IMR-90 (cell line): ENCODE measurements around the gene NPTX1. TPM values are rescaled to one million over a fixed set of nuclear protein-coding genes. Genes with fewer than 3 reads are reported as not detected.

ENCODE experiments used
- ATAC-seq: fragments of 200-7000 bp; cut with Tn5 transposase; 2 replicates; pipeline ENCODE4 v1.9.1; 2020; ENCODE audit warnings: low read depth, mild to moderate bottlenecking, moderate library complexity
- BruUV-seq: library from RNA; stranded (reverse); fragments of 400-500 nt; replicated peaks from 2 replicates; lab custom pipeline; 2021; lab: Mats Ljungman, UMichigan
- CTCF ChIA-PET: fragments of 300-600 bp; formaldehyde crosslinking; extraction: SDS; loops from one replicate; lab custom pipeline; 2021; ENCODE audit warnings: antibody characterized with exemption; lab: Yijun Ruan, JAX
- POLR2A ChIA-PET: fragments of 300-600 bp; sonication (Branson Sonifier 250); formaldehyde crosslinking; loops from one replicate; lab custom pipeline; 2022; ENCODE audit warnings: antibody characterized with exemption; ENCODE audit not compliant: unreplicated experiment; lab: Charles Lee
- DNase-seq: peaks from one replicate; pipeline ENCODE4 v3.0.0; 2013
- H2AFZ ChIP-seq: replicated peaks from 2 replicates; pipeline ENCODE3; 2013; ENCODE audit warnings: low read length, mild to moderate bottlenecking; ENCODE audit not compliant: poor library complexity
- H2AK5ac ChIP-seq: 2 replicates; pipeline ENCODE4 v1.6.1; 2013; ENCODE audit warnings: low read depth, low read length, inconsistent platforms
- H2AK9ac ChIP-seq: replicated peaks from 2 replicates; pipeline ENCODE3; 2013; ENCODE audit warnings: mild to moderate bottlenecking, low read depth, low read length, moderate library complexity; ENCODE audit not compliant: poor library complexity
- H2BK120ac ChIP-seq: 2 replicates; pipeline ENCODE4 v1.6.1; 2013; ENCODE audit warnings: low read depth, low read length, inconsistent platforms
- H2BK15ac ChIP-seq: 3 replicates; pipeline ENCODE4 v1.6.1; 2013; ENCODE audit warnings: low read depth, low read length, inconsistent platforms
- H2BK20ac ChIP-seq: 2 replicates; pipeline ENCODE4 v1.6.1; 2013; ENCODE audit warnings: low read depth, mild to moderate bottlenecking, inconsistent platforms, low read length, moderate library complexity
- H2BK5ac ChIP-seq: 2 replicates; pipeline ENCODE4 v1.6.1; 2013; ENCODE audit warnings: mild to moderate bottlenecking, low read depth, low read length, inconsistent platforms; ENCODE audit not compliant: poor library complexity, severe bottlenecking
- H3K14ac ChIP-seq: replicated peaks from 2 replicates; pipeline ENCODE4 v1.6.1; 2013; ENCODE audit warnings: low read depth, low read length, inconsistent platforms
- H3K18ac ChIP-seq: 2 replicates; pipeline ENCODE4 v1.6.1; 2013; ENCODE audit warnings: low read depth, low read length, control low read depth
- H3K23ac ChIP-seq: 2 replicates; pipeline ENCODE4 v1.6.1; 2013; ENCODE audit warnings: low read depth, low read length, inconsistent platforms
- H3K27ac ChIP-seq: 2 replicates; pipeline ENCODE4 v1.5.1; 2013; ENCODE audit warnings: mild to moderate bottlenecking, control low read depth, low read length; ENCODE audit not compliant: insufficient read depth
- H3K27me3 ChIP-seq: 2 replicates; pipeline ENCODE4 v1.6.1; 2013; ENCODE audit warnings: low read length; ENCODE audit not compliant: control insufficient read depth, insufficient read depth
- H3K36me3 ChIP-seq: 2 replicates; pipeline ENCODE4 v1.6.1; 2013; ENCODE audit warnings: low read length, mixed read lengths; ENCODE audit not compliant: control insufficient read depth, insufficient read depth
- H3K4ac ChIP-seq: 2 replicates; pipeline ENCODE4 v1.6.1; 2013; ENCODE audit warnings: low read depth, low read length, inconsistent platforms
- H3K4me1 ChIP-seq: 2 replicates; pipeline ENCODE4 v1.6.1; 2013; ENCODE audit warnings: low read length, mixed read lengths; ENCODE audit not compliant: control insufficient read depth, insufficient read depth
- H3K4me2 ChIP-seq: 2 replicates; pipeline ENCODE4 v1.6.1; 2013; ENCODE audit warnings: low read depth, mild to moderate bottlenecking, control low read depth, low read length, moderate library complexity
- H3K4me3 ChIP-seq: 2 replicates; pipeline ENCODE4 v1.5.1; 2013; ENCODE audit warnings: low read depth, mild to moderate bottlenecking, control low read depth, low read length, moderate library complexity; ENCODE audit not compliant: insufficient read depth
- H3K56ac ChIP-seq: 2 replicates; pipeline ENCODE4 v1.6.1; 2013; ENCODE audit warnings: low read length, inconsistent platforms; ENCODE audit not compliant: insufficient read depth; ENCODE audit errors: extremely low read depth
- H3K79me1 ChIP-seq, 2 experiments: 2 replicates each; pipeline ENCODE4 v1.6.1; 2013; ENCODE audit warnings: low read length in 2 of 2, inconsistent platforms in 1 of 2, low read depth in 1 of 2
- H3K9ac ChIP-seq: 2 replicates; pipeline ENCODE4 v1.6.1; 2013; ENCODE audit warnings: low read depth, low read length, control low read depth
- H3K9me1 ChIP-seq: 2 replicates; pipeline ENCODE4 v1.6.1; 2013; ENCODE audit warnings: low read length, inconsistent platforms; ENCODE audit not compliant: insufficient read depth
- H3K9me3 ChIP-seq: 2 replicates; pipeline ENCODE4 v1.6.1; 2013; ENCODE audit warnings: low read length; ENCODE audit not compliant: control insufficient read depth, insufficient read depth
- H4K20me1 ChIP-seq: 2 replicates; pipeline ENCODE4 v1.6.1; 2013; ENCODE audit warnings: low read length, inconsistent platforms; ENCODE audit not compliant: insufficient read depth
- H4K5ac ChIP-seq: 2 replicates; pipeline ENCODE4 v1.6.1; 2013; ENCODE audit warnings: mild to moderate bottlenecking, low read depth, low read length, control low read depth
- H4K8ac ChIP-seq, 2 experiments: 2 replicates each; pipeline ENCODE4 v1.6.1; 2013; ENCODE audit warnings: low read depth in 2 of 2, low read length in 2 of 2, control low read depth in 1 of 2, inconsistent platforms in 1 of 2
- H4K91ac ChIP-seq: 2 replicates; pipeline ENCODE4 v1.6.1; 2013; ENCODE audit warnings: low read depth, low read length, inconsistent platforms; ENCODE audit not compliant: insufficient read depth
- BHLHE40 ChIP-seq: fragments of 150-350 bp; IDR thresholded peaks from 2 replicates; pipeline ENCODE4 v1.6.1; 2016; ENCODE audit warnings: mild to moderate bottlenecking, low read depth, low read length
- CEBPB ChIP-seq: IDR thresholded peaks from 2 replicates; pipeline ENCODE4 v1.6.1; 2012; ENCODE audit warnings: low read depth, low read length, improper control_type of control experiment
- CHD1 ChIP-seq: IDR thresholded peaks from 2 replicates; pipeline ENCODE4 v1.6.1; 2012; ENCODE audit warnings: low read depth, low read length, improper control_type of control experiment
- CTCF ChIP-seq: conservative IDR thresholded peaks from 2 replicates; pipeline ENCODE4 v1.5.1; 2012; ENCODE audit warnings: mild to moderate bottlenecking, low read depth, low read length, improper control_type of control experiment
- ELK1 ChIP-seq: fragments of 150-350 bp; IDR thresholded peaks from 2 replicates; pipeline ENCODE4 v1.6.1; 2016; ENCODE audit warnings: low read depth, mild to moderate bottlenecking, low read length, moderate library complexity, borderline replicate concordance
- FOS ChIP-seq: fragments of 150-350 bp; IDR thresholded peaks from 2 replicates; pipeline ENCODE4 v1.6.1; 2016; ENCODE audit warnings: low read depth, low read length
- MAFK ChIP-seq: IDR thresholded peaks from 2 replicates; pipeline ENCODE4 v1.6.1; 2012; ENCODE audit warnings: low read depth, low read length, improper control_type of control experiment
- MAZ ChIP-seq: IDR thresholded peaks from 2 replicates; pipeline ENCODE4 v1.6.1; 2012; ENCODE audit warnings: low read depth, mild to moderate bottlenecking, low read length, improper control_type of control experiment, moderate library complexity, borderline replicate concordance
- MXI1 ChIP-seq: IDR thresholded peaks from 2 replicates; pipeline ENCODE4 v1.6.1; 2012; ENCODE audit warnings: low read depth, mild to moderate bottlenecking, low read length, moderate library complexity, borderline replicate concordance
- NFE2L2 ChIP-seq: fragments of 150-350 bp; IDR thresholded peaks from 2 replicates; pipeline ENCODE4 v1.6.1; 2016; ENCODE audit warnings: low read depth, mild to moderate bottlenecking, low read length
- POLR2A ChIP-seq: IDR thresholded peaks from 2 replicates; pipeline ENCODE4 v1.6.1; 2012; ENCODE audit warnings: mild to moderate bottlenecking, low read depth, low read length
- RAD21 ChIP-seq: IDR thresholded peaks from 2 replicates; pipeline ENCODE4 v1.6.1; 2012; ENCODE audit warnings: low read length, improper control_type of control experiment
- RCOR1 ChIP-seq: IDR thresholded peaks from 2 replicates; pipeline ENCODE4 v1.6.1; 2012; ENCODE audit warnings: mild to moderate bottlenecking, low read length, improper control_type of control experiment; ENCODE audit not compliant: insufficient replicate concordance
- RFX5 ChIP-seq: IDR thresholded peaks from 2 replicates; pipeline ENCODE4 v1.8.0; 2012; ENCODE audit warnings: low read depth, mild to moderate bottlenecking, low read length, moderate library complexity
- SMC3 ChIP-seq: fragments of 150-350 bp; IDR thresholded peaks from 2 replicates; pipeline ENCODE4 v1.6.1; 2016; ENCODE audit warnings: low read depth, mild to moderate bottlenecking, antibody characterized with exemption, low read length, moderate library complexity
- USF2 ChIP-seq: fragments of 150-350 bp; IDR thresholded peaks from 2 replicates; pipeline ENCODE4 v1.6.1; 2017; ENCODE audit warnings: mild to moderate bottlenecking, antibody characterized with exemption, low read length, low read depth
- WGBS, 2 experiments: methylation state at CpG; one replicate each; pipeline versions ENCODE4 v1.1.5 to v1.1.7; 2013; ENCODE audit warnings: missing lambda C conversion rate in 2 of 2; ENCODE audit not compliant: insufficient read length in 1 of 2; ENCODE audit errors: extremely low coverage in 2 of 2; 5-methylcytosine and 5-hydroxymethylcytosine counted together
- dilution Hi-C: fragments of 300-500 bp; cut with HindIII; formaldehyde crosslinking; loops from one replicate; pipeline ENCODE4 v1.14.3; 2018; ENCODE audit warnings: low sequenced_read_pairs; ENCODE audit not compliant: unreplicated experiment
- in situ Hi-C: fragments of 300-500 bp; cut with MboI; formaldehyde crosslinking; loops from 3 replicates; pipeline ENCODE4 v1.14.3; 2019; ENCODE audit warnings: low sequenced_read_pairs, inconsistent platforms, mixed read lengths
- intact Hi-C: fragments of 100-400 bp; cut with micrococcal nuclease; formaldehyde crosslinking; loops from 2 replicates; pipeline ENCODE4 v1.10.0; 2022
- polyA plus RNA-seq, 3 experiments: library from polyadenylated mRNA; depleted of rRNA; stranded (reverse); fragments of >200 nt; gene quantifications; 2 replicates each; pipeline ENCODE4 v1.2.3, GENCODE V29; 2012; ENCODE audit warnings: low replicate concordance in 1 of 3
- total RNA-seq: library from RNA; depleted of rRNA; stranded (reverse); fragments of >200 nt; gene quantifications from 2 replicates; pipeline ENCODE4 v1.2.3, GENCODE V29; 2012

Gene NPTX1
- total and polyA plus RNA-seq, 2 of the 4 experiments (the other 2 are of a cell fraction): 20.8 to 39.5 TPM

DNA sequence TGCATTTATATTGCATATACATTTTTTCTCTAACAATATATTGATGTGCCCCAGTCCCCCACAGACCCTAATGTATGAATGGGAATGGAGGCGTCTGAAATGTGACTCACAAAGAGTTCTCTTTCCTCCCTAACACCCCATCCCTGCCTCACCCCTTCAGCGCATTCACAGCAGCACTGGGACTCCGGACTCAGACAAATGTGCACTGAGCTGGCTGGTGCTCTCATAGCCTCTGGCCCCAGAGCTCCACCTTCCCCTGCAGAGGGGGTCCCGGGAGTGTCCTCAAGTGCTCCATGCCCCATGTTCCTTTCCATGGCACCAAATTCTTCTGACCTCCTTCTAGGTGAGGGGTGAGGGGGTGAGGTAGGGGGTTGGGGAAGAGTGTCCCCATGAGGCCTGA is 20.6 kb downstream of the NPTX1 start:
- Histone ChIP-seq H3K56ac (no peak overlapping the region), H2AFZ (no peak overlapping the region), H2BK120ac (no peak overlapping the region; the same call in 1 of the 2 replicates), H3K79me1 (peaks cover 6 to 22% of the 10 kb centered on the region in 2 experiments; a peak in 3 of 4 replicates), H3K4me2 (no peak overlapping the region), H3K18ac (no peak overlapping the region), H4K5ac (no peak overlapping the region), H3K27ac (no peak overlapping the region), H2AK9ac (peak overlapping the region; percentile 52), H3K4me3 (no peak overlapping the region), H3K9me3 (no peaks in the 10 kb centered on the region), H2BK15ac (no peak overlapping the region), H3K9me1 (peaks cover 18% of the 10 kb centered on the region), H2BK5ac (no peak overlapping the region), H3K14ac (peak overlapping the region; percentile 99; the same call in 1 of the 2 replicates), H3K9ac (no peak overlapping the region; the same call in 1 of the 2 replicates), H4K20me1 (no peaks in the 10 kb centered on the region; the same call in 1 of the 2 replicates), H3K4me1 (peaks cover 7% of the 10 kb centered on the region), H3K36me3 (no peaks in the 10 kb centered on the region), H3K23ac (peak overlapping the region; percentile 92; the same call in 1 of the 2 replicates), H4K91ac (no peak overlapping the region), H4K8ac (peak overlapping the region; percentile 24 to 74; a peak in 3 of 4 replicates), H2AK5ac (peak overlapping the region; percentile 35; the same call in 1 of the 2 replicates), H3K27me3 (peaks cover 7% of the 10 kb centered on the region; the same call in 1 of the 2 replicates), H3K4ac (no peak overlapping the region; the same call in 1 of the 2 replicates), H2BK20ac (no peak overlapping the region)
- no TSS peak for BruUV-seq
- dilution Hi-C loops: no loop called here
- in situ Hi-C loops: no loop called here
- POLR2A ChIA-PET: no interaction called here
- CTCF ChIA-PET: no interaction called here
- TF ChIP-seq FOS (no peak), CHD1 (no peak), MAFK (no peak), MAZ (no peak), SMC3 (no peak), USF2 (no peak), NFE2L2 (no peak), MXI1 (no peak), RFX5 (no peak), CTCF (no peak), RCOR1 (no peak), ELK1 (no peak), RAD21 (no peak), BHLHE40 (no peak), CEBPB (no peak), POLR2A (no peak)
- 58% methylated on average over 2 of the region's 4 CpGs; no CpG with 5 or more reads in 1 of the 2 experiments for WGBS, 2 experiments
- intact Hi-C loops: no loop called here
- ATAC-seq (no peak), DNase-seq (no peak)
